ENCODE data around the gene MOSPD3.

DNA sequence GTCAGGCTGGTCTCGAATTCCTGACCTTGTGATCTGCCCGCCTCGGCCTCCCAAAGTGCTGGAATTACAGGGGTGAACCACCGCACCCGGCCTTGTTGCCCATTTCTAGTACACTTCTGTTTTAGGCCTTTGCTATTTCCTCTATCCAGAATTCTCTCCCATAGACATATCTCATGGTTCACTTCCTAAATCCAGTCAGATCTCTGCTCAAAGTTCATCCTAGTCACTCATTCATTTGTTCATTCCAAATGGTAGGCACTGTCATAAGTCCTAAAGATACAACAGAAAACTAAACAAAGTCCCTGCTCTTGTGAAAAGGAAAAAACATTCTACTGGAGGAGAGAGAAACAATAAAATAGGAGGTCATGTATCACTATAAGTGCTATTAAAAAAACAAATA is 2.4 kb upstream of the MOSPD3 start:
- TF ChIP-seq, protein P1, sequence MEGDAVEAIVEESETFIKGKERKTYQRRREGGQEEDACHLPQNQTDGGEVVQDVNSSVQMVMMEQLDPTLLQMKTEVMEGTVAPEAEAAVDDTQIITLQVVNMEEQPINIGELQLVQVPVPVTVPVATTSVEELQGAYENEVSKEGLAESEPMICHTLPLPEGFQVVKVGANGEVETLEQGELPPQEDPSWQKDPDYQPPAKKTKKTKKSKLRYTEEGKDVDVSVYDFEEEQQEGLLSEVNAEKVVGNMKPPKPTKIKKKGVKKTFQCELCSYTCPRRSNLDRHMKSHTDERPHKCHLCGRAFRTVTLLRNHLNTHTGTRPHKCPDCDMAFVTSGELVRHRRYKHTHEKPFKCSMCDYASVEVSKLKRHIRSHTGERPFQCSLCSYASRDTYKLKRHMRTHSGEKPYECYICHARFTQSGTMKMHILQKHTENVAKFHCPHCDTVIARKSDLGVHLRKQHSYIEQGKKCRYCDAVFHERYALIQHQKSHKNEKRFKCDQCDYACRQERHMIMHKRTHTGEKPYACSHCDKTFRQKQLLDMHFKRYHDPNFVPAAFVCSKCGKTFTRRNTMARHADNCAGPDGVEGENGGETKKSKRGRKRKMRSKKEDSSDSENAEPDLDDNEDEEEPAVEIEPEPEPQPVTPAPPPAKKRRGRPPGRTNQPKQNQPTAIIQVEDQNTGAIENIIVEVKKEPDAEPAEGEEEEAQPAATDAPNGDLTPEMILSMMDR (conservative IDR thresholded peaks at IDR 0.05; ENCODE audit: low read length) = no peak
- TF ChIP-seq EZH2phosphoT487 (IDR thresholded peaks at IDR 0.05; ENCODE audit: borderline replicate concordance, low read depth, low read length) = no peak

All from OCI-LY7 (cell line).